ENCODE data around the gene TMED6.
"Not testable (repeated sequence)": the region's sequence is repeated elsewhere in the genome, so short reads cannot be mapped to it uniquely, and the experiment has no call there.

Gene TMED6

GRCh38 chr16:69351309-69352027, at the start of gene TMED6:
Gene TMED6 (minus strand): TSS chr16:69351786. CDS start chr16:69351753, 33 bp downstream.
- no peak for DNase-seq

GRCh38 chr16:69399361-69399760, 47.8 kb upstream of the TMED6 start:
- DNase-seq: no peak

GRCh38 chr16:69397821-69398521, 46.4 kb upstream of the TMED6 start:
- DNase-seq: peak; percentile 96

GRCh38 chr16:69396187-69397061, 44.8 kb upstream of the TMED6 start:
- DNase-seq: peak; percentile 99

- DNase-seq: no peak
Measured at GRCh38 chr16:69395859-69396186, 44.2 kb upstream of the TMED6 start.

GRCh38 chr16:69393898-69394849, 42.6 kb upstream of the TMED6 start:
- no peak for DNase-seq

- DNase-seq: no peak
Measured at GRCh38 chr16:69386596-69386995, 35.0 kb upstream of the TMED6 start.

- no peak for DNase-seq
Measured at GRCh38 chr16:69384974-69385373, 33.4 kb upstream of the TMED6 start.

GRCh38 chr16:69382421-69382820, 30.8 kb upstream of the TMED6 start:
- no peak for DNase-seq

GRCh38 chr16:69381231-69381630, 29.6 kb upstream of the TMED6 start:
- DNase-seq: no peak

- no peak for DNase-seq
Measured at GRCh38 chr16:69378760-69379159, 27.2 kb upstream of the TMED6 start.

GRCh38 chr16:69378036-69378435, 26.4 kb upstream of the TMED6 start:
- no peak for DNase-seq

- no peak for DNase-seq
Measured at GRCh38 chr16:69376393-69377059, 24.9 kb upstream of the TMED6 start.

GRCh38 chr16:69373019-69373418, 21.4 kb upstream of the TMED6 start:
- DNase-seq: no peak

GRCh38 chr16:69371564-69371963, 20.0 kb upstream of the TMED6 start:
- DNase-seq: no peak

- DNase-seq: no peak
Measured at GRCh38 chr16:69368866-69369265, 17.3 kb upstream of the TMED6 start.

GRCh38 chr16:69367980-69368379, 16.4 kb upstream of the TMED6 start:
- peak; percentile 6 for DNase-seq

GRCh38 chr16:69366431-69366830, 14.8 kb upstream of the TMED6 start:
- DNase-seq: no peak

GRCh38 chr16:69365901-69366300, 14.3 kb upstream of the TMED6 start:
- no peak for DNase-seq

- DNase-seq: no peak
Measured at GRCh38 chr16:69364088-69364487, 12.5 kb upstream of the TMED6 start.

GRCh38 chr16:69363281-69363717, 11.7 kb upstream of the TMED6 start:
- DNase-seq: no peak

- not testable (repeated sequence) for DNase-seq
Measured at GRCh38 chr16:69360070-69360469, 8.5 kb upstream of the TMED6 start.

Measured in kidney glomerular epithelial cell (primary cell).